ENCODE results near the gene RPP25.

DNA sequence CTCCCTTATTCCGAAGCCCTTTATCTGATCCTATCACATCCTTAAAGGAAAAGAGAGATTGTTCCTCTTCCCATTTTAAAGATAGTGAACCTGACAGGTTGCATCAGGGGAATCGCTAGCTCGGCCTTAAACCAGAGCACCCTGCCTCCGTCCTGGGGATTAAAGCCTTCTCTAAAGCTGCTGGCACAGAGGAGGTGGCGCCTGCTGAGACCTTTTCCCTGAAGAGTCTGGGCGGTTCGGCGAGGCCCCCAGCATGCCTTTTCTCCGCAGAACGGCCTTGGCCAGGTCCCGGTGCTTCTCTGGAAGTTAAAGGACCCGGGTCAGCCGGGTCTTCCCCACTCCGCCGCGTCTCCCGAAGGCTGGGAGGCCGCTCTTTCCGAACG, 50.5 kb downstream of the RPP25 start:
- TF ChIP-seq, protein P1, sequence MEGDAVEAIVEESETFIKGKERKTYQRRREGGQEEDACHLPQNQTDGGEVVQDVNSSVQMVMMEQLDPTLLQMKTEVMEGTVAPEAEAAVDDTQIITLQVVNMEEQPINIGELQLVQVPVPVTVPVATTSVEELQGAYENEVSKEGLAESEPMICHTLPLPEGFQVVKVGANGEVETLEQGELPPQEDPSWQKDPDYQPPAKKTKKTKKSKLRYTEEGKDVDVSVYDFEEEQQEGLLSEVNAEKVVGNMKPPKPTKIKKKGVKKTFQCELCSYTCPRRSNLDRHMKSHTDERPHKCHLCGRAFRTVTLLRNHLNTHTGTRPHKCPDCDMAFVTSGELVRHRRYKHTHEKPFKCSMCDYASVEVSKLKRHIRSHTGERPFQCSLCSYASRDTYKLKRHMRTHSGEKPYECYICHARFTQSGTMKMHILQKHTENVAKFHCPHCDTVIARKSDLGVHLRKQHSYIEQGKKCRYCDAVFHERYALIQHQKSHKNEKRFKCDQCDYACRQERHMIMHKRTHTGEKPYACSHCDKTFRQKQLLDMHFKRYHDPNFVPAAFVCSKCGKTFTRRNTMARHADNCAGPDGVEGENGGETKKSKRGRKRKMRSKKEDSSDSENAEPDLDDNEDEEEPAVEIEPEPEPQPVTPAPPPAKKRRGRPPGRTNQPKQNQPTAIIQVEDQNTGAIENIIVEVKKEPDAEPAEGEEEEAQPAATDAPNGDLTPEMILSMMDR (IDR thresholded peaks at IDR 0.05; ENCODE audit: low read depth, low read length), result no peak
- no peak for TF ChIP-seq EZH2phosphoT487 (IDR thresholded peaks at IDR 0.05; ENCODE audit: low read depth)

All from OCI-LY3 (cell line).